Stimulated activated CD4-positive, alpha-beta T cell treated with anti-CD3 and anti-CD28 coated beads, Interleukin-4, amount 100 ng/mL, for 4 hours (primary cell): ENCODE data around the gene CCND1.
A peak's percentile ranks its signal among the peaks of the same experiment; 100 is the strongest.

ENCODE experiments used
- DNase-seq, 2 experiments: peaks; one replicate each; pipeline ENCODE4 v3.0.0-alpha.2; 2020

CCND1 gene

DNA sequence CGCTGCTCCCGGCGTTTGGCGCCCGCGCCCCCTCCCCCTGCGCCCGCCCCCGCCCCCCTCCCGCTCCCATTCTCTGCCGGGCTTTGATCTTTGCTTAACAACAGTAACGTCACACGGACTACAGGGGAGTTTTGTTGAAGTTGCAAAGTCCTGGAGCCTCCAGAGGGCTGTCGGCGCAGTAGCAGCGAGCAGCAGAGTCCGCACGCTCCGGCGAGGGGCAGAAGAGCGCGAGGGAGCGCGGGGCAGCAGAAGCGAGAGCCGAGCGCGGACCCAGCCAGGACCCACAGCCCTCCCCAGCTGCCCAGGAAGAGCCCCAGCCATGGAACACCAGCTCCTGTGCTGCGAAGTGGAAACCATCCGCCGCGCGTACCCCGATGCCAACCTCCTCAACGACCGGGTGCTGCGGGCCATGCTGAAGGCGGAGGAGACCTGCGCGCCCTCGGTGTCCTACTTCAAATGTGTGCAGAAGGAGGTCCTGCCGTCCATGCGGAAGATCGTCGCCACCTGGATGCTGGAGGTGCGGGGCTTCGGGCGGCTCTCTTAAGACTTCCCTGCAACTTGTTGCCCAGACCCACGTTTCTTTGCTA, at the start of gene CCND1:
Gene CCND1, plus strand, starts transcription at position 162 of the 587 bp plus-strand sequence. Its CDS starts 158 bp downstream, at position 320.
- DNase-seq = peak; percentile 46 to 54

DNA sequence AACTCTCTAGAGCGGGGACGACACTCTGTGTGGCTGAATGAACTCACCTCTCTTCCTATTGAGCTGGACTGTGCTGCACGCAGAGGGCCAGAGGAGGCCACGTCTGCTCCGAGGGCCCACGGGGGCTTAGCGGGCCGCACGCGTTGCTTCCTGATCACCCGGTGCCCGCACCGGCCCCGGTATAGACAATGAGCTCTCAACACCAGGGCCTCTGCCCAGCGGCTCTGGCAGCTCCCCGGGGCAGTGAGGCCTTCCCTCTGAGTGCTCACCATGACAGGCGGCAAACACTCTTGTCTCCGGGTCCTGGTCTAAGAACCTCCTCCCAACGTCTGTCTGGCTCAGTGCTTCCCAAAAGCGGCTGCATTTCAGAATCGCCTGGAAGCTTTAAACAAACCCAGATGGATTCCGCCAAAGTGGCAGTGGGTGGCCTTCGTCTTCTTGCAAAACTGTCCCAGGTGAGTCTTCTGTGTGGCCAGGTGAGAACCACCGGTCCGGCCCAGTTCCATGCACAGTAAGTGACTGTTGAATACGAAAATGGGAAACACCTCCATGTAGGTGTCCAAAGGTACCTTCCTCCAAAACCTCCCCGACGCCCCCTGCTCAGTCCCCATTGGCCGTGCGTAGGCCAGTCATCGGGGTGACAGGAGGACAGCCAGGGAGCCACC, 47.8 kb upstream of the CCND1 start:
- no peak for DNase-seq

DNA sequence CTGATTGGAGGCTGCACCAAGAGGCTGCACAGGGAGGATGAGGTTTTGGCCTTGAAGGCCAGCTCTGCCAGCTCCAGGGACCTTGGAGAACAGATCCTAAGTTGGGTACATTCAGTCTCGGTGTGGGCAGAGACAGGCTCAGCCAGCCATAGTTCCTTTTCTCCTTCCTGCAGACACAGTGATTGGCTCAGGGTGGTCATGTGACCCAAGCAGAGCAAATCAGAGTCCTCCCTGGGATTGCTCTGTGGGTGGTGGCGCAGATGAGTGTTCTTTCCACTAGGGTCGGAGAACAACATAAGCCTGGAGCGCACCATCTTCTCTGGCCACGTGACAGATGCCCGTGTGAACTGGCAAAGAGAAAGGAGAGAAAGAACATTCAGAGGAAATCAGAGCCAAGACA, 47.1 kb upstream of the CCND1 start:
- no peak for DNase-seq

DNA sequence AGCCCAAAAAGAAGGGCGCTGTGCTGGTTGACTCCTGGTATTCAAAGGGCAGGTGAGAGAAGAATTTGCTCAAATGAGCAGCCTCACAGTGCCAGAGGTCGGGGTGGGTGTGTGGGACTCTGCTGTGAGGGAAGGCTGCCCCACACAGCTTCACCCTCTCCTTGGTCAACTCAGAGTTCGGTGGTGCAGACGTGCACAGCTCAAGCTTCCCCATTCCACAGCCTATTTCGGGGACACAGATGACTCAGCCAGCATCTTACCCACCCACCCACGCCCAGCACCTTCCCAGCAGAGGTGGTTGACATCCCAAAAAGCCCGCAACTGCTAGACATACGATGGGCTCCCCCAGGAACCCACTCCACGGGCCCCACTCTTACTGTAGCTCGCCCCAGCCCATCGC, 46.5 kb upstream of the CCND1 start:
- no peak for DNase-seq

DNA sequence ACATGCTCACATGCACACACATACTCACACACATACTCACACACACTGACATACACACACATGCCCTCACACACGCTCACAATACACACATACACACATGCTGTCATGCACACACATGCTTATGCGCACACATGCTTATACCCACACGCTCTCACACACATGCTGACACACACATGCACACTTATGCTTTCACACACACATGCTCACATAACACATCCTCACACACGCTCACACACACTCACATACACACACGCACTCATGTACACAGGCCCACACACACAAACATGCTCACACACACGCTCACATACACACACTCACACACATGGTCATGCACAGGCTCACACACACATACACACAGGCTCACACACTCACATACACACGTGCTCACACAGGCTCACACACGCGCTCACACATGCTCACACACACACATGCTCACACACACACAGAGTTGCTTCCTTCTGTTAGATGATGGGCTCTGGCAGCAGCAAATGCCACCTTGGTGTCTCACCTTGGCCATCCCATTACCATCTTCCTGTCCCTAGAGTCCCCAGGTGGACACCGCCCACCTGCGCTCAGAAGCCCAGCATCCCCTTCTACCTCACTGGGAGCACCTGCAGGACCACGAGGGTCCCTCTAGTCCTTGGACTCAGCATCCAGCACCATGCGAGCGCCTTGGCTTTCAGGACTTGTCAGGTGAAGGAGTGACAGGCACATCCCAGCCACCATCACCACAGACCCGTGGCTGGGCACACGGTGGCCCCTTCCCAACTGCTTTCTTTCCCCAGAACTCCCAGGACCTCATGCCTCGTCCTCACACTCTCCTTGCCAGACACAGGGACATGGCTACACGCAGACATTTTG, 44.9 kb upstream of the CCND1 start:
- no peak for DNase-seq

DNA sequence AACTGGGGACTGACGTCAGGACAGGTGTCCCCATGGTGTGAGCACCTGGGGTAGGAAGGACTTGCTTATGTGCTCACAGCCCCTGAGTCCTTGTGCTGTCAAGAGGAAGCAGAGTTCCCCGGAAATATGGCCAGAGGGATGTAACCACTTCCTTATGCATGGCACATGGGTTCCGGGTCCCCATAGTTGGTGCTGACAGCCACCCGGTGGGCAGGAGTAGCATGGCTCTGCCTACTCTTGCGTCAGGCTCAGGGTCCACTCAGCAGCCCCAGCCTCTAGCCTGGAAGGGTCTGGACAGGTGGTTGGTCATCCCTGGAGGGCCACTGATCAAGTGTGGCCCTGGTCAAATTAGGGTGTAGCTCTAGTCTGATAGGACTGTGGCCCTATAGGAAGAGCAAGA, 42.8 kb upstream of the CCND1 start:
- no peak for DNase-seq

DNA sequence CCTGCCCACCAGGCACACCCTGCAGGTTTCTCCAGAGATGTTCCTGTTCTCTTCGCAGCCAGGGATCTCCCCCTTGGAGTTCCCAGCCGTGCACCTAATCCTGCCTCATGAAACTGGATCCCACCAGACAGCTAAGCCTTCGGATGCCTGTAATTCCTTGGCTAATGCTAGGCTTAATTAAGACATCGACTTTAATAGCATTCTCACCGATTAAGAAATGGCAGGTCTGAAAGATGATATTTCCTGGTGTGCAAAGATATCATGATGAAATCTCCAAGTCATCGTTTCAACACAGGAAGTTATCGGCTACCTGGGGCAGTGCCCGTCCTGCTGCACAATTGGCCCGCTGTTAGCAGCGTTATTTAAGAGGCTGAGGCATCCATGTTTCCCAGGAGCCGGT, 41.5 kb upstream of the CCND1 start:
- no peak for DNase-seq

DNA sequence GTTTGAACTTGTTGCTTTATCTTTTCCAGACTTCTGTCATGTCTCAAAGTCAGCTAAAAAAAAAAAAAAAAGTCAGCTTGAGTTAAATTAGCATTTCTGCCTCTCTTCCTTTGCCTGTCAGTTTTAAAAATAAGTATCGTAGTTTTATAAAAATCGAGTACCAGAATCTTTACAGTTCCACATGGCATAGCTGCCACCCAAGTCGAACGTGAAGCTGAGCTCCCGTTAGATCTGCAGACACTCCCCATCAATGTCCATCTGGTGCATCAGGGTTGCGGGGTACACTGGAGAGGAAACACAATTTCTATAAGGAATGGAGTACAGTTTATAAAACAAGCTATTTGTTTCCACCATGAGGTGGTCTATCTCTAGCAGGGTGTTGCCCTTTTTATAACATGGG, 41.0 kb upstream of the CCND1 start:
- no peak for DNase-seq

DNA sequence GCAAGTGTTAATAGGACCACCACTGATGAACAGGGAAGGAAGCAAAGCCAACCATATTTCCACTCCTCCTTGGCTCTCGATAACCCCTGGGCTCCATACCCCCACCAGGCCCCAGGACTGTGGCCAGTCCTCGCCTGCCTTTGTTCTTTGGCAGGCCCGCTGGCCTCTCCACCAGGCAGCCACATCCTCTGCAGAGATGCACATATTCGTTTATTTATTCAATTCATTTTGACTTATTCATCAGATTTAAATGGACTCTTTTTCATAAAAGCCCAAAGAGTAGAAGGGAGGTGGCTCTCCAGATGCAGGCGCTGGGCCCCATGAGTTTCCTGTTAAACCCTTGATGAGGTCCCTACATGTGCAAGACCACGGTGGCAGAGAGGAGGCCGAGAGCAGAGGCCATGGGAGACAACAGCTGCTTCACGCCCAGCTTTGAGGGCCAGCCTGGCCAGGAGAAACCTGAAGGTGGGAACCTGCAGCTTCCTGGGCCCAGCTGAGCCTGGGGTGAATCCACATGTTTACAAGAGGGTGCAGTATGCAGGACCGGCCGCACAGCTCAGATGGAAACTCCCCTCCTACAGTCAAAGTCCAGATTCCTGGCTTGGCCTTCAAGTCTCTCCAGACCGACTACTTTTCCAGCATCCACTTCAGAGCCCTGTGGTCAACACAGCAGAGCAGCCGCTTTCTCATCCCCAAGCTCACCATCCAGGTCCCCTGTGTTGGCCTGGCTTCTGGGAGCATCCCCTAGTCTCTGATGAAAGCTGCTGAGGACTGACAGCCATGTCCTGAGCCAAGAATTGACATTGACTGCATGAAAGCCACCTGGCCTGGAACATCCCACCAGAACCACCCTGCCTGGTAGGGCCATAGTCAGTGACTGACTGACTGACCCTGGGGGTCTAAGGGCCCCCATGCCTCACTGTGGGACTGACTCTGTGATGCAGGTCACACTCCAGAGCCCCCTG, 39.7 kb upstream of the CCND1 start:
- DNase-seq = no peak

DNA sequence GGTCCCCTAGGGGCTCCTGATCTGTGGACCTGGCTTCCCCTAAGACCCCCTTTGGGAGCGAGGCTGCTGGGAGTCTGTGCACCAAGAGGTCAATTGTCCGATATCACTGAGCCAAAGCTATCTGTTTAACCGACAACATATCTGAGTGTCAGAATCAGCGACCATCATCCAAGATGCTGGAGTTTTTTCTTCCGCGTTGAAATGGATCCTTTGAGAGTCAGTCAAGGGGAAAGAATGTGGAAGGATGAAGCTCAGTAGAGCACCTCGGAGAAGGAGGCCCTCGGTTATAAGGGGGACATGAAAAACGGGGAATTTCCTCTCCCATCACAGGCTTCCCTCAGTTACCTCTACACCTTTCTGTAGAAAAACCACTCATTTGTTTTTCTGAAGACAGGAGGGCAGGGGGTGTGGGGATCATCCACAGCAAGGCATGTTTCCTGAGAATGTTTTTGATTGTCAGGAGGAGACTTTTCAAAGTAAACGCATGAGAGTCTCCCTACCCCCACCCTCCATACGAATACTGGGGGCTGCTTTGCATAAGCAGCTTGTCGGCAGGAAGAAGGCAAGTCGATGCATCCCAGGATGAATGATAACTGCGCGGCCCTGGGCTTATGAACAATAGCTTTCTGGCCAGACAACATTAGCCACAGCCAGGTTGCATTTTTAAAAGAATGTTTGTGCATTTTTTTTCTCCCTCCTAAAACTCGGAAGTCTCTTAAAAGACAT, 37.7 kb upstream of the CCND1 start:
- no peak for DNase-seq

DNA sequence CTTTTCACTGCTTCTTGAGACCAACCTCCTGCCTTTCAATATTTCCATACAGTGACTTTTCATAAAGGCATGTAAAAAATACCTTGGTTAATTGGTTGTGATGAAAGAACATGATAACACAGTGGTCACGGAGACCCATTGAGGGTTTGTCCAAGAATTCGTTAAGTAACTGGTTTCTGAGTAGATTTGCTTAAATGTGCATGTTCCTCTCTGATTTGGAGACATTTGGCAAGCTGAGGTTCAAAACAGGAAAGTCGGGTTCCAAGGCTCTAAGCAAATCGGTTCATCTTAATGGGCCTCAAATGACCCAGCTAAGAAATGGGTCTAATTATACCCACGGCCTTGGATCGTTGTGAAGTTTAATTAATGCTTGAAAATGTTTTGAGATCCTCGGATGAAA, 36.9 kb upstream of the CCND1 start:
- DNase-seq = no peak

DNA sequence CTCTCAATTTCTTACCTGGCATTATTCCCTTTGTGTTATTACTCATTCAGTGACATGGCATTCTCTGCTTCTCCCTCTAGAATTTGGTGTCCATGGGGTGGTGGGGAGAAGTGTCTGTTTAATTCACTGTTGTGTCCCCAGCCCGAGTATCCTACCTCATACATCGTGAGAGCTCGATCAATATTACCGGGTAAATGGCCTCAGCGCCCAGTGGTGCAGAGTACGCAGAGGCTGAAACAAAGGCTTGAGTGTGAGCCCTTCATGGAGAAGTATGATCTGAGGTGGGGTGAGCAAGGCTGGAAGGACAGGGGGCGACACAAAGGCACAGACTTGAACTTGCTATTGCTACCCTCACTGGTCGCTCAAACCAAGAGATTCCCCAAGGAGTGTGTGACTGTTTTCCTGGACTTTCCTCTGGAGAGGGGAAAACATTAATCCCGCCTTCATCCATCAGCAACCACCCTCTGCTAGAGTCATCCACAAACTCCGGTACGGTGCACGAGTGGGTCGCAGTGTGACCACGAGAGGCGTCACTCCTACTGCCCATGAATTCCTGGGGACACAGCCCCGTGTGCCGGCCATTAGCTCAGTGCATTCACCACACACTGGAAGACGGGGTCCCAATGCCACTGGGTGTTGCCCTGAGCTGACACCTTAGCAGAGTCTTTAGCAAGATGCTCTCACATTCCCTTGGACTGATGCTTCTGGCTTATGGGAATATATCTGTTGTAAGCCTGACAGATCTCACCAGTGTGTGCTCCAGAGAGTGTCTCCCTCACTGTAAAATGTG, 35.0 kb upstream of the CCND1 start:
- DNase-seq = no peak

DNA sequence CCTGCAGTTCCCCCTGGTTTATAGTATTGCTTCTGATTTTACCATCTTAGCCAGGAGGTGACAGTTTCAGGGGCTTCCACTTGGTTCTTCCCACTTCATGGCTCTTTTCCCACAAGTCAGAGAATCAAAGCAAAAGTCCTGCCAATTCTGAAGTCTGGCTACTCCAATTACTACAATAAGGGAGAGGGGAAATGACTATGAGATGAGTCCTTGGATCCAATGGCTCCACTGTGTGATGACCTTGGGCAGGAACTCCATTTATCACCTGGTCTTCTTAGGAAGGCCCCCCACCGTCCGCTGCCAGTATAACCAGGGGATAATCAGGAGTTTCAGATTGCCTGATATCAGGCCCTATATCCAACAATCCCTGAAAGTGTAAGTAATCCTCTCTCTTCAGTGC, 31.6 kb upstream of the CCND1 start:
- DNase-seq = no peak

DNA sequence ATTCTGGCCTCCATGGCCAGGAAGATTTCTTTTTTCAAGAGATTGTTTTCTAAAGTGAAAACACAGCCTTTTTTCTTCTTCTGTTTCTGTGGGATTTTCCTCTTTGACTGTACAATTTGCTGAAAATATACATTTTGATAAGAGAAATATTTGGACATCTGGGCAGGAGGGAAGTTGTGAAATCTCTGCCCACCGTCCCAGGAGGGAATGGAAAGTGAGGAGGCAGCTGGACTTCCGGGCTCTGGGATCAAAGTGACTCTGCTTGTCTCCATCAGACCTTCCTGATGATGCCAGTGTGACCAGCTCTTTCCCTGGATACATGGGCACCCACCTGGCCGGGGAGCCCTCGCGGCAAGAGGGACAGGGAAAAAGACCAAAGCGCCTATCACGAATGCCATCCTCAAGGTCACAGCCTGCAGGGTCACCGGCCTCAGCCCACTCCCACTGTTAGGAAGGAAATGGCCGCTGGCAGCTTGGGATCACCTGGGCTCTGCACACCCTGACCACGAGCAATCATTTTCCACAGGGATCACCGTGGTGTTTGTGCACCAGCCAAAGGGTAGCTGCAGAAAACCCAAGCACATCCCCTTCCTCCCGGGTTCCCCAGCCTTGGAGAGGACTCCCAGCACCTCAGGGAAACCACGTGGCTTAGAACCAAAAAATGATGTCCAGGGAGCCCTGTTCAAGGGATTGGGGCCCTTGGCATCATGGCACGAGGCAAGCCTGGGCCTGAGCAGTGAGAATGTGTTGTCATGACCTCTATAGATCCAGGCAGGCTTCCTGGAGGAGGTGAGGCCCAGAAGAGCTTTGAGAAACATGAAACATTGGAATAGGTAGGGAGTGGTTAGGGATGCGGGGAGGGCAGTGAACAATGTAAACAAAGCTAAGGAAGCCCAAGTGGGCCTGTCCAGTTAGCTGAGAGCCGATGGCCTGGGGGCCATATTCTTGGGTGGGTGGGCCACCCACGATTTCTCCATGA, 29.1 kb upstream of the CCND1 start:
- no peak for DNase-seq

DNA sequence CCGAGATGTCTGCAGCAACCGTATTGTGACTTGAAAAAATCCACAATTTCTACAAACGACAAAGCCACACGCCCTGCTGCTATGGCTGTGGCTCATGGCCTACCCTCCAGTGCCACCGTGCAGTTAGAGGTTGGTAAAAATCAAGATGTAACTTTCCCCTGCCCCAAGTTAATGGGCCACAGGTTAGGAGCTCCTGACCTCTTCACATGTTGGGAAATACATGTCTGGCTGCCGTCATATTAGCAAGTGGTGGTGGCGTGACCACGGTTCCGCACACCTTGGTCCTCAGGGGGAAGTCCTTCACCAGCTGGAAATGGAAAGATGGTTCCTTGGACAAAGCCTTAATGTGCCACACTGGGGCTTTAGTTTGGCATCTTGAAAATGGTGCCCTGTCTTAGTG, 27.4 kb upstream of the CCND1 start:
- DNase-seq = no peak

DNA sequence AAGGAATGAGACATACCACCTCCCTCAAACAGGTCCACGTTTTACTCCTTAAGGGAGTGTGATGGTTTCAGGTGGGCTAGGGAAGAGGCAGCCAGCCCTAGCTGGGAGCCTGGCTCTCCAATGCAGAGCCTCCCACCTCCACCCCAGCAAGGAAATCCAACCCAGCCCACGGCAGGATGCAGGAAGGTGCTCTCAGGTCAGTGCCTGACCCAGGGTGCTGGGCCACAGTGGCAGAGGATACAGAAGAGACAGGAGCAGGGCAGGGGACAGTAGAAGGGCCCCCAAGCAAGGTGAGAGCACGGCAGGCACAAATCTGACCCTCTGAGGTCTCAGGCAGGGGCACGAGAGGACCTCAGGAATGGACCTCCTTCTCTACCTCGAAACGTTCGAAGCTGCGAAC, 26.9 kb upstream of the CCND1 start:
- DNase-seq = no peak

DNA sequence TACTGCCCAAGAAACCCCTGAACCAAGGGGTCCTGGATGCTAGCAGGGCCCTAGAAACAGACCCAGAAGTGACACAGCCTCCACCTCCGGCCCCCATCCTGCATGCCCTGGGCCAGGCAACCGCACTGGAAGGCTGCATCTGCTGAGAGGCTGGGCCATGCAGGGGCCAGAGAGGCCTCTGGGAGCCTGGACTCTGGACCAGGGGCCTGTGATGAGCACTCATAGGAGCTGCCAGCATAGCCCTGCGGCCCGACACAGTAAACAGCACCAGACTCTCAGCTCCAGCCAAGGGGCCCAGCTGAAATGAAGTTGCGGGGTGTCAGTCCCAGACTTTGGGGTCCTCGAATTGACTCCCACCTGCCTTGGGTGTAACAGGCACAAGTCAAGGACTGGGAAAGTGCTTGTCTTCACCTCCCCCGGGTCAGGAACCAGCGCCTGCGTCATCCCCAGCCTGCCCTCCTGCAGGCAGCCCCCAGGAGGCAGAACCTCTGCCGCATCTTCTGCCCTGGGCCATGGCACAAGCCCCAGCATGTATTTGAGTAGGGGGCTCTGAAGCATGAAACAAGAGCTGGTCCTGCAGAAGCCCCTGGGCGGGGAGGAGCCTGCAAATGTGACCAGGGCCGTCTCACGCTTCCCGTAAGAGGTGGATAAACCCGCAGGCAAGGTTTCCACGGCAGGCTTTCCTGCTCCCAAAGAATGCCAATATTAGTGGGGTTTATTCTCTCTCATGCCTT, 25.2 kb upstream of the CCND1 start:
- DNase-seq = no peak

DNA sequence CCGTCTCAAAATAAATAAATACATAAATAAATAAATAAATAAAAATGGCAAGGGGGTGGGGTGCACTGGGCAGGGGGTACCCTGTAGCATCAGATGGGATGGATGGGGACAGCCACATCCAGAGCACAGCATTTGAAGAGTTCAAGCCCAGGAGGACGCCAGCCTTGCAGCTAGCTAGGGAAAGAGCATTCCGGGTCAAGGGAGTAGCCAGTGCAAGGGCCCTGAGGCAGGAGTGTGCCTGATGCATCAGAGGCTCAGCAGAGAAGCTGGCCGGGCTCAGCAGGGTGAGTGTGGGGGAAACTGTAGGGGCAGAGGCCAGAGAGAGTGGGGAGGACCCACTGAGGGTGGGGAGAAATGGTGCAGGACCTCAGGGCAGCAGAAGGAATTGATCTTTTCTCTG, 23.7 kb upstream of the CCND1 start:
- DNase-seq = no peak

DNA sequence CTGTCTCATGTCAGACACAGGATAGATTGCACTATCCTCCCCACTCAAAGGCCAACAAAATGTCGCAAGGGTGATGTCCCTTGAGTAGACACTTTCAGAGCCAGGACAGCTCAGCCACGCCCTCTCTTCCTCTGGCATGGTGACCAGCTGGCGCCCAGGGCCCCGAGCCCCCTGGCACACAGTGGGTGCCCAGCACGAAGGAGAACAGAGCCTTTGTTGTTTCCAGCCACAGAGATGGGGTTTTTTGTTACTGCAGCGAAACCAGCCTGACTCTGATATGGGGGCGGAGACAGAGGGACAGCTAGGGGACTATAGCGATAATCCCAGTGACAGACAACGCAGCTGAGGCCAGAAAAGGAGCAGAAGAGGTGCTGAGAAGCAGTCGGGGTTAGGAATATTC, 23.3 kb upstream of the CCND1 start:
- DNase-seq = no peak
